ENCODE results near the gene SLC44A5.
"Not testable (repeated sequence)": the region's sequence is repeated elsewhere in the genome, so short reads cannot be mapped to it uniquely, and the experiment has no call there.

SLC44A5 gene

DNA sequence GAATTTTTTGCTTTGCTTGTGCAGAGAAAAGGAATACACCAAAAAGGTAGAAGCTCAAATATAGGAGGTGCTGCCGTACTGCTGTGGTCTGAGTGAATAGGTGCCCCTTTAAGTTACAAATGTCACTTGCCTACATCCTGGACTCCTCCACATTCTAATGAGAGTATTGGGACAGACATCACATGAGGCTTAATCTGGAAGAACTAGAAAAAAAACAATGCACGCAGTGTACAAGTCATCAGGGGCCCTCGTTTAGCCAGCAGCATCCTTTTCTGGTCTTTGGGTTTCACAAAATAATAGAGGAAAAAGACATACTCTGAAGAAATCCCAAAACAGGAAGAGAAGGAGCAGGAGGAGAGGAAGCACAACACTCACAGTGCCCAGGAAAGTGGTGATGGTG is 89.3 kb downstream of the SLC44A5 start:
- DNase-seq (ENCODE audit: low read depth, low spot score) = no peak

DNA sequence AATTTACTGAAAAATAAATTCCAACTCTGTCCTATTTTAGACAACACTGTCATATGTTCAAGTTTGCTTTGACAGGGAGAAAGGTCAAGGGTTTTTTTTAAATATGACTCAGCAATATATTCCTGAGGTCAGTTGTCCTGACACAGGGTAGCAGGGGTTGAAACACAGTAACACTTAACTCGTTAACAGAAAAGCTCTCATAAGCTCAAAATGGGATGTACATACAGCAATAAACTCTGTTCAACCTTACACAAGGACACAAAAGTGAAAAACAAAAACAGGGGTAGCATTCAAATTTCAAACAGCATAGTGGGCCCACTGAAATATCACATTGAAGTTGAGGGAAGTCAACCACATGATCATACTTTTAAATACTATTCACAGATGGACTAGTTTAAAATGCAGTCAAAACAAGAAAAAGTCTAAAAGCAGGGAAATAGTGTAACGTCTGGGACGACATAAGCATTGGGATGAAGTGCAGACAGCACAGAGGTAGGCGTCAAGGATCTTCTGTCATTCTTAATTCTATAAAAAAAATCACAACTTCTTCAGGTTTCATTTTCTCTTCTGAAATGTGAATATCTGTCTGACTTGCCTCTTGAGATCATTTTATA is 89.9 kb downstream of the SLC44A5 start:
- DNase-seq (ENCODE audit: low read depth, low spot score) = no peak

DNA sequence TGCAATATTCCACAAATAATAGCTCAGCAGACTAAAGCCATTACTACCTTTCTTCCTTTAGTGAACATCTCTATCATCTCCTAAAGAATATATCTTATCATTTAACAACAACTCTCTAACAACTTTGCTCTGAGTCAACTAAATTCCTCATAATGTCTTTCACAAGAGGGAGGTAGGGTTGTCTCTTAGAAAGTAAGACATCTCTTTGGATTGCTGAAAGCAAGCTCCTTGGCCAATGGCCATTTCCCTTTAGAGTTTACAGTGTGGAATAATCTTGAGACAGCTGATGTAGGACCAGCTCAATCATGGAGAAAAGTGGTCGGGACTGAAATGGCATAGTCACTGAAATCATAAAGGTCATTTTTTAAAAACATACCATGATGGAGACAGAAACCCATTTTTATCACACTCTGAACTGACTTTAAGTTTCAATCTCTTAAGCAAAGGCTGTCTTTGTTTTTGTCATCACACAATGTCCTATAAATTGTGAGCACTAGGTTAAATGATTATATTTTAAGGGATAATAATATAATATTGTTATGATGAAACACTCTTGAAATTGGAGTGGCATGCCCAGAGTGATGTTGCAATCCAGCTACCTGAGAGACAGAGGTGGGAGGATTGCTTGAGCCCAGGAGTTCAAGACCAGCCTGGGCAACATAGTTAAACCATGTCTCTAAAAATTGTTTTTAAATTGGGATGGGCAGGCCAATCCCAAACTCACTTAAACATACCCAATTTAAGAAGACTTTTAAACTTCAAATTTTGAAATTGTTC is 91.1 kb downstream of the SLC44A5 start:
- no peak for DNase-seq (ENCODE audit: low read depth, low spot score)

DNA sequence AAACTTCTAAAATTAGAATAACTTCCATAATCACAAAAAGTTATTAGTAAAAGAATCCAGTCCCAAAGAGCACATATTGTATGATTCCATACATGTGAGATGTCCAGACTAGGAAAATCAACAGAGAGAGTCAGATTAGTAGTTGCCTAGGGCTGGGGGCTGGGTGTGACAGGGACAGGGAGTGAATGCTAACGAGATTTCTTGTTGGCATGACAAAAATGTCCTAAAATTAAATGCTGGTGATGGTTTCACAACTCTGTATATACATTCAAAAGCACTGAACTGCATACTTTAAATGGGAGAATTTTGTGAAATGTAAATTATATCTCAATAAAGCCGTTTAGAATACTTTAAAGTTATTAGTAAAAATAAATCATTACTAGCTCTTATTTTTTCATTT is 92.2 kb downstream of the SLC44A5 start:
- DNase-seq (ENCODE audit: low read depth, low spot score) = no peak

DNA sequence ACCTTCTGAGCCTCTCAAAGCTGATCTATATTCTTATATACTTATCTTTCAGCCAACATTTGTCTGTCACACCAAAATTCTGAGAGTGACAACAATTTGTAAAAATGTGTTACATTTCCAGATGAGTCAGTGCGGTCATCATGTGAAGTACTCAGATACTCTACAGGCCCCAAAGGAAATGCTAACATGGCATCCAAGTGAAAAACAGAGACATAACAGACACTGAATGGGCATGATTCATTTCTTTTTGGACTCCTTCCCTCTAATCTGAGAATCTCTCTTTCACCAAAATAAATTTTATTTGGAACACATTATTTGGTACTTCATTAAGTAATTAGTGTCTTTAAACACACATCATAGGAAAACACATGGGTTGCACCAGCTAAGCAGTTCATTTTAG is 96.6 kb downstream of the SLC44A5 start:
- DNase-seq (ENCODE audit: low read depth, low spot score) = no peak

DNA sequence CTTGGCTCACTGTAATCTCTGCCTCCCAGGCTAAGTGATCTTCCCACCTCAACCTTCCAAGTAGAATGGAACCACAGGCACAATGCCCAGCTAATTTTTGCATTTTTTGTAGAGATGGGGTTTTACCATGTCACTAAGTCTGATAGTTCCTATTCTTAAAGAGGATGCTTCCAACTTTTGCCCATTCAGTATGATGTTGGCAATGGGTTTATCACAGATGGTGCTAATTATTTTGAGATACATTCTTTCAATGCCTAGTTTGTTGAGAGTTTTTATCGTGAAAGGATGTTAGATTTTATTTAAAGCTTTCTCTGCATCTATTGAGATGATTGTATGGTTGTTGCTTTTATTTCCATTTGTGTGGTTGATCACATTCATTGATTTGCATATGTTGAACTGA is 103.9 kb downstream of the SLC44A5 start:
- DNase-seq (ENCODE audit: low read depth, low spot score) = no peak

DNA sequence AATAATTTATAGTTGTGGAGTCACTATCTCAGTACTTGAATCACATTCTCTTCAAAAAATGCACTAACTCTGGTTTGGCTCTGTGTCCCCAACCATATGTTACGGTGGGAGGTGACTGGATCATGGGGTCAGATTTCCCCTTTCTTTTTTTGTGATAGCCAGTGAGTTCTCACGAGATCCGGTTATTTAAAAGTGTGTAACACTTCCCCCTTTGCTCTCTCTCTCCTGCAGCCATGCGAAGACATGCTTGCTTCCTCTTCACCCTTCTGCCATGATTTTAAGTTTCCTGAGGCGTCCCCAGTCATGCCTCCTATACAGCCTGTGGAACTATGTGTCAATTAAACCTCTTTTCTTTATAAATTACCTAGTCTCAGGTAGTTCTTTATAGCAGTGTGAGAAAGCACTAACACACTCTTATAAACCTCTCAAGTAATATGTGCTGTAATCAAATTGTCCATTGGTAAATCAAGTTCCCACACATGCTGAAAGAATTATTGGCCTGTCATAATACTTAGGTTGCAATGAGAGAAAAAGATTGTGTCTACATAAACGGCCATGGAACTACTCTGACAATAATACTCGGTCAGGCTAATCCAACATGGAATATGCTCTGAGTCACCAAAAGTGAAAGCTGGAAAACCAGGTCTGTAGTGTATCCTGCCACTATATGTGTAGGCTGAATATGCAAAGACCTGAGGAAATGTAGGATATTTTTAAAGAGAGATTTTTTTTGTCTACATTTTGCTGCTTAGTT is 107.5 kb downstream of the SLC44A5 start:
- no peak for DNase-seq (ENCODE audit: low read depth, low spot score)

DNA sequence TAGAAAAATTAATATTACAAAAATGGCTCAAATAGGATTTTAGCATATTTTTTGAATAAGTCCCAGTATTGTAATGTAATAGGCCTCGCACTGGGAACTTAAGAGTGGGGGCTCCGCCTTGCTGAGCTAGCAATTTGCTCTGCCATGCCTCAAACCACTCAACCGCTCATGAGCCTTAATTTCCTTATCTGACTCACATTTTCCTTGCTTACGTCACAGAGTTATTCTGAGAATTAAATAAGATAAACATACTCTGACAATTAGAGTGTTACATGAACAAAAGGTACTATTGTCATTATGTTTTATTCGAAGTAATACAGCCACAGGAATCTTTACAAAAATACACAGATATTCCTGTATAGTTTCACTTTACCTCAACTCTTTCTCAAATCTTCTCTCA is 108.1 kb downstream of the SLC44A5 start:
- no peak for DNase-seq (ENCODE audit: low read depth, low spot score)

DNA sequence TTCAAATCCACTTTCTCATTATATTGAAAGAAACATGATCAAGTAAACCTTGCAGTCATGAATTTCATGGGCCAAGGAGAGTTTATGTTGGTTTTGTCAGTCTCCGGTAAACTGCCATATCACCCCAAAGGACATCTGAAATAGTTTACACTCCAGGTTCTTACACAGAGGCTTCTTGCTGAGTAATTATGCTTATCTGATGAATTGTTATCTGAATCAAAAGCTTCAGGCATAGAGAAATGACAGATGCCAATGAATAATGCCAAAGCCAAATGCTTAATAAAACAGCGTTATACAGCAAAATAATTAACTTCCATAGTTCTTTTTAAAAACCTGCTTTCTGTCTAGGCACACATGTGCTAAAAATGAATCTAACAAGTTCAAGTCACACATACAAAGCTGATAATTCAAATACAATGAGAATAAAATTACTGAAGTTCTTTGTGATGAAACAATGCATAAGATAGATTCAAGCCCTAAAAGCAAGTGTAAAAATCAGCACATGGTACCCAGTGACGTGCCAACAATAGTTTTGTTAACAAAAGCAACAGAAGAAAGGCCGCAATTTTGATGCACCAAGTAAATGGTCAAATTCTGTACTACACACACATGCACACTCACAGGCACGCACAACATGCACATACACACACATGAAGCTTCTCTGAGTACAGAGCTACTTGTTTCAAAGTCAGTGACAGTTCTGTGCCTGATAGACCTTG is 109.2 kb downstream of the SLC44A5 start:
- DNase-seq (ENCODE audit: low read depth, low spot score) = no peak

DNA sequence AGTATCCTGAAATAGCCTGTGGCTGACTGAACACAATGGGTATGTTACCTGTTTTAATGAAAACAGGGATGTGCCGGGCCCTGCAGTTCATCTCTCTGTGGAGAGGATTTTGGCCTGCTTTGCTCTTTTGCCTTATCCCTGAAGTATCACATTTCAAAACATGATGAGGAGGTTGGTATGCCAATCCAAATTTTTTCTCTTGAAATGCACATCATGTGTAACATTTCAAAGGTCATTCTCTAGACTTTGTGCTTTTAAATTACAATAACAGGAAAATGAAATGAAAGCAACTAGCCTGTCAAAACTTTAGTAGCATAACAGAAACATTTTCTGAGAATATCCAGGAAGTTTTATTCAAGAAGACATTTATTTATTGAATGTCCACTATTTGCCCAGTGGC is 118.9 kb downstream of the SLC44A5 start:
- DNase-seq (ENCODE audit: low read depth, low spot score) = no peak

DNA sequence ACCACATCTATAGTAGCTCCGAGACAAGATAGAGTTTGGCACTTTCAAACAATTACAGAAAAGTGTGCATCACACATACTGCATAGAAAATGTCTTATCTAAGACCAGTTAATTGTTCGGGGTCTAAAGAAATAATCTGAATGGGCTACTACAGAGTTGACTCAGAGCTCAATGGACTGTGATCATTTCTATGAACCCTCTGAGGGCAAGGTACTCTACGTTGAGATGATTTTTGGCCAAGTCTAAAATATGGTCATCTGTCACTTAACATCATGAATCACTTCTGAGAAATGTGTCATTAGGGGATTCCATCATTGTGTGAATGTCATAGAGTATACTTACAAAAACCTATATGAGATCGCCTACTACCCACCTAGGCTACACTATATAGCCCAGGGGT is 123.5 kb downstream of the SLC44A5 start:
- no peak for DNase-seq (ENCODE audit: low read depth, low spot score)

DNA sequence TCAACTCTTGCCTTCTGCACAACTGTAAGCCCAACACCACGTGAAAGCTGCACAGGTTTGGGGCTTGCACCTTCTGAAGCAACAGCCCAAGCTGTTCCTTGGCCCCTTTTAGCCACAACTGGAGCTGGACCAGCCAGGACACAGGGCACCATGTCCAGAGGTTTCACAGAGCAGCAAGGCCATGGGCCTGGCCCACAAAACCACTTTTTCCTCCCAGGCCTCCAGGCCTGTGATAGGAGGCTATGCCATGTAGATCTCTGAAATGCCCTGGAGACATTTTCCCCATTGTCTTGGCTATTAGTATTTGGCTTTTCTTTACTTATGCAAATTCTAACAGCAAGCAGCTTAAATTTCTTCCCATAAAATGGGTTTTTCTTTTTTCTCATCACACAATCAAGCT is 126.1 kb downstream of the SLC44A5 start:
- no peak for DNase-seq (ENCODE audit: low read depth, low spot score)

DNA sequence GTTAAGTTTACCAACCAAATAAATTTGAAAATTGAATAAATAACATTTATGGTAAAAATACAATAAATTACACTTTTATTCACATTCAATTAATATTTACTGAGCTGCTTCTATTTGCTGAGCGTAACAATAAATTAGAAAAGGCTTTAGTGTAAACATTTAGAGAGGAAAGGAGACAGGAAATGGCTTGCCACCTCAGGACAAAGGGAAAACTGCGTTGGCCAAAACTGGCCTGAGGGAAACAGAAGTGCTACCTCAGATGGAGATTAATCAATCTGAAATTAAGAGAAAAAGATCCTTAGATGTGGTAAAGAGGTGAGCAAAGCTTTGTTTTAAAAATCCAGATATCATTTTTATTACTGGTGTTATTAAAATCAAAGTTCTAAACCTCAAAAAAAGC is 128.0 kb downstream of the SLC44A5 start:
- no peak for DNase-seq (ENCODE audit: low read depth, low spot score)

DNA sequence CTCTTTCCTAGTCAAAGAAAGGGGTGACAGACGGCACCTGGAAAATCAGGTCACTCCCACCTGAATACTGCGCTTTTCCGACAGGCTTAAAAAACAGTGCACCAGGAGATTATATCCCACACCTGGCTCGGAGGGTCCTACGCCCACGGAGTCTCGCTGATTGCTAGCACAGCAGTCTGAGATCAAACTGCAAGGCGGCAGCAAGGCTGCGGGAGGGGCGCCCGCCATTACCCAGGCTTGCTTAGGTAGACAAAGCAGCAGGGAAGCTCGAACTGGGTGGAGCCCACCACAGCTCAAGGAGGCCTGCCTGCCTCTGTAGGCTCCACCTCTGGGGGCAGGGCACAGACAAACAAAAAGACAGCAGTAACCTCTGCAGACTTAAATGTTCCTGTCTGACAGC is 134.4 kb downstream of the SLC44A5 start:
- not testable (repeated sequence) for DNase-seq (ENCODE audit: low read depth, low spot score)

DNA sequence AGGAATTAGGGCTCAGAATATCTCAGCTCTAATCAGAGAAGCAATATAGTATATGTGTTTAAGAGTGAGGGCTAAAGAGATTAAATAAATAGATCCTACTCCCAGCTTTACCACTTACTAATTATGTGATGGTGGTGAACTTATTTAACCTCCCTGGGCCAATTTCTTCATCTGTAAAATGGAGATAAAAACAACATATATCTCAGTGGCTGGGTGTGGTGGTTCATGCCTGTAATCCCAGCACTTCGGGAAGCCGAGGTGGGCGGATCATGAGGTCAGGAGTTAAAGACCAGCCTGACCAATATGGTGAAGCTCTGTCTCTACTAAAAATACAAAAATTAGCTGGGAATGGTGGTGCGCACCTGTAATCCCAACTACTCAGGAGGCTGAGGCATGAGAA is 135.2 kb downstream of the SLC44A5 start:
- DNase-seq (ENCODE audit: low read depth, low spot score) = no peak

DNA sequence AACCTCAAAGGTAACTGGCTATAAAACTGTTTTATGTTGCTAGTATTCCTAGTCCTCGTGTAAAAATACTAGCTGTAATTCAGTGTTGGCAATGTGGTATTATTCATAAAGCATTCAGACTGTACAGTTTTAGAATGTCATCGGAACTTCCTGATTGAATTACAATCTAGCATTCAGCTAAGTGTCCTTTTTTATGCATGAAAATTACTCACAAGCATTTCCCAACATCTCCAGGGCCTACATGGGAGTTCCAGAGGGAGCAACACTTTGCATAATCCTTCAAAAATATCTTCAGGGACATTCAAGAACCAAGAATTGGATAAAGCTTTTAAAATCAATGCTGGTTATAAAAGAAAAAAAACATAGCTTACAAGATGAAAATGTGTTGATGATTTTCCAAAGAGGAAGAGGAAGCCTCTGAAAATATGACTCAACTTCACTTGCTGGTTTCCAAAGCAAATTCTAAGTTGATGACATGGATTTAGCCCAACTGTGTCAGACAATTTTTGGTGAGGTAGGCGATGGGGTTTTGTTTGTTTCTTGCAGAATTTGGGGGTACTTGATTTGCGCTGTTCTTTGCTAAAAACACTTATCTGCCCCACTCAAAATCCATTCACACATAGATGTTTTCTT is 137.8 kb downstream of the SLC44A5 start:
- DNase-seq (ENCODE audit: low read depth, low spot score) = no peak

DNA sequence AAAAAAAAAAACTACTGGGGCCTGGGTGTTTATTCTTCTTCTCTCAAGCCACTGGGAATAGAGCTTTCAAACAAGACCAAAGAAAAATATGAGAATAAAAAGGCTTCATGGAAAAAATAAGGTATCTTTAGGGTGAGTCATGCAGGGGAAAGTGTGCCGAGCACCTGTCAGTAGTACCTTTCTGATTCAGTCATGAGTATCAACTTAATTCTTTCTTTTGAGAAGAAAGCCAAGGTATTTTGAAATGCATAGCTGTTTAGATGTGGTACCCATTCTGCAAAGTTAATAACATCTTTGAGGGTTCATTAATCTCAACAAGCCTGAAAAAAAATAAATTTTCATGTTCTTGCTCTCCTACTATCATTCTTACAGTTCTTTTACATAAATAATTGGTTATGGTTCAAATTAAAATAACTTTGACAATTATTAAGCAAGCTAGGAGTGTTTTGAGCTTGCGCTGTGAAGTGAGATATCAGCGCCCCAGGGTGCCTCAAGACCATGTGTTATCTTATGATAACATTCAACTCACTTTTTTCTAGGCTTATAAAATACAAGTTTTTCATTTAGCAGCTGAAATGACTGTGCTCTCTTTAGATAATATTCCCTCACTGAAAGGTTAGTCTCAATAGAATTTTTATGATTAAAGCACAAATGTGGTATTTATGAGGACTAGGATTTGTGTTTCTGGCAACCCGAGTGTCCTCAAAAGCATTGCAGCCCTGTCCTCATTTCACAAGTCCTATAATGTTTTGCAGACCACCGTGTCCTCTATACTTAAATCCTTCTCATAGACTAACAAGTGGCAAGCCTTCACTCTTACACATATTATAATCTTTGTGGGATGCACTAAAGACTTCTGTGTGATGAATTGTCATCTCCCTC is 138.6 kb downstream of the SLC44A5 start:
- no peak for DNase-seq (ENCODE audit: low read depth, low spot score)

DNA sequence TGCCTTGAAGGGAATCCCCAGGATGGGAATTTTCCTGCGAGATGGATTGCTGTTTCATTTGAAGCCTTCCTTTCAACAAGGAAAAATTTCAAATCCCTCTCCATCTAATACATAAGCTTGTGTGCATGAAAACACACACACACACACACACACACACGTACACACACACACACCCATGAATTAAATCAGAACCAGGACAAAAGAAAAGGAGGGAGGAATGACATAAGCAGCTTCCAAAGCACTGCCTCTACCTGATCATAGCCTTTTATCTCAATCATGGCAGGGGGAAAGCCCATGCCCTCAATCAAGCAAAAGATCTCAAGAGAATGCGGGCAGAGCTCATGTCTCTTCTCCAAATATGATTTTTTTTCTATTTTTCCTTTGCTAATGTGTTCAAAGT is 139.7 kb downstream of the SLC44A5 start:
- no peak for DNase-seq (ENCODE audit: low read depth, low spot score)

DNA sequence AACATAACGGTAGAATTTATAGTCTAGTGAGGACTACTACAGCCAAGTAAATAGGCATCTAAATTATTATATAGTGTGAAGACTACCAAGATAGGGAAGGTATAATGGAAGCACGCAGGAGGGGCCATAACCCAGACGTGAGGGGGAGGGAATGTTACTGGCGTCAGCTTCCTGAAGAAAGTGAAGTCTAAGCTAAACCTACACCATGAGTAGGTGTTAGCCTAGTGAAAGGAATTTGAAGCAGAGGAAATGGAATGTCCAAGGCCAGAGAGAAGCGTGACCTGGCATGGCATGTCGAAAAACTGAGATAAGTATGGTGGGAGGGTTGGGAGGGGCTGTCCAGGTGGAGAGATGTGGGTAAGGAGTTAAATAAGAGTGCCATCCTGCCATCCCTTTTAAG is 140.5 kb downstream of the SLC44A5 start:
- no peak for DNase-seq (ENCODE audit: low read depth, low spot score)

DNA sequence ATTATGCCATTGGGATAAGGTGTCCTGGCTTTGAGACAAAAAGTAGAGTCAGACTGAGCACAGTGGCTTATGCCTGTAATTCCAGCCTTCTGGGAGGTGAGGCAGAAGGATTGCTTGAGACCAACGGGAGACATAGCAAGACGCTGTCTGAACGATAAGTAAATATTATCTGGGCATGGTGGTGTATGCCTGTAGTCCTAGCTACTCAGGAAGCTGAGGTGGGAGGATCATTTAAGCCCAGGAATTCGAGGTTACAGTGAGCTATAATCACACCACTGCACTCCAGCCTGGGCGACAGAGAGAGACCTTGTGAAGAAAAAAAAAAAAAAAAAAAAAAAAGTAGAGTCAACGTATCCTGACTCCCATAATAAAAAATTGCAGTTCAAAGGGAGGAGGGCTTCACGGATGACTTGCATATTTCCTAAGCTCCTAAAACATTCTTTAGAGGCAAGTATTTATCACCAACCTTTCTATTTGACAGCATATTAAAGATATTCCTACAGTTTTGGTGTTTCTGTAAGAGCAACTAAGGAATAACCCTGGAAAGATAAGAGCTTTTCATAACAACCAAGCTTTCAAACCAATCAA is 141.2 kb downstream of the SLC44A5 start:
- no peak for DNase-seq (ENCODE audit: low read depth, low spot score)

Measured in activated naive CD8-positive, alpha-beta T cell treated with anti-CD3 and anti-CD28 coated beads, Interleukin-2, amount 50 U/mL, for 16 hours (primary cell).